GM18505 (cell line): ENCODE data around the gene NPHS2.

ENCODE experiments used
- ATAC-seq: cut with Tn5 transposase; IDR thresholded peaks from one replicate; pipeline ENCODE4 v1.9.1; 2021; ENCODE audit not compliant: unreplicated experiment
- POLR2A ChIP-seq: IDR thresholded peaks from 4 replicates; pipeline ENCODE4 v1.6.1; 2011; ENCODE audit warnings: borderline replicate concordance; ENCODE audit not compliant: insufficient read depth, insufficient read length; ENCODE audit errors: extremely low read depth

NPHS2 gene

GRCh38 chr1:179575497-179576314 is at the start of gene NPHS2:
NPHS2 (minus strand) TSS chr1:179575948; CDS start chr1:179575864, 84 bp downstream.
- no peak for ATAC-seq
- TF ChIP-seq POLR2A: no peak

- ATAC-seq: no peak
Measured at GRCh38 chr1:179612361-179612760, 36.6 kb upstream of the NPHS2 start.

GRCh38 chr1:179601093-179601492 is 25.3 kb upstream of the NPHS2 start:
- ATAC-seq: no peak
- no peak for TF ChIP-seq POLR2A

More at GRCh38 chr1:179612361-179612760, 36.6 kb upstream of the NPHS2 start:
- no peak for TF ChIP-seq POLR2A

DNA sequence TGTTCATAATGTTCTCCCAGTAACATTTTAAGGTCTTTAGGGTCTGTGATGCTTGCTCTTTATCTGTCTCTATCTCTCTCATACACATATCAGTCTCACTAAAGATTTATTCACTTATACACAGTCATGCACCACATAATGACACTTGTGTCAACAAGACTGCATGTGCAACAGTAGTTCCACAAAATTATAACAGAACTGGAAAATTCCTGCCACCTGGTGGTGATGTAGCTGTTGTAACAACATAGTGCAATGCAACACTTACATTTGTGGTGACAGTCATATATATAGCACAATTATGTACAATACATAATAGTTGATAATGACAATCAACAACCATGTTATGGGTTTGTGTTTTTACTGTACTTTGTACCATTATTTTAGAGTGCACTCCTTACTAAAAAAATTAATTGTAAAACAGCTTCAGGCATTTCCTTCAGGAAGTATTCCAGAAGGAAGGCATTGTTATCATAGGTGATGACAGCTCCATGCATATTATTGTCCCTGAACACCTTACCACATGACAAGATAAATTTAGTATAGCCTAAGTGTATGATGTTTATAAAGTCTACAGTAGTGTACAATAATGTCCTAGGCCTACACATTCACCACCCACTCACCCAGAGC is 24.0 kb upstream of the NPHS2 start:
- no peak for ATAC-seq
- no peak for TF ChIP-seq POLR2A

GRCh38 chr1:179598631-179599030 is 22.9 kb upstream of the NPHS2 start:
- no peak for TF ChIP-seq POLR2A
- ATAC-seq: no peak

DNA sequence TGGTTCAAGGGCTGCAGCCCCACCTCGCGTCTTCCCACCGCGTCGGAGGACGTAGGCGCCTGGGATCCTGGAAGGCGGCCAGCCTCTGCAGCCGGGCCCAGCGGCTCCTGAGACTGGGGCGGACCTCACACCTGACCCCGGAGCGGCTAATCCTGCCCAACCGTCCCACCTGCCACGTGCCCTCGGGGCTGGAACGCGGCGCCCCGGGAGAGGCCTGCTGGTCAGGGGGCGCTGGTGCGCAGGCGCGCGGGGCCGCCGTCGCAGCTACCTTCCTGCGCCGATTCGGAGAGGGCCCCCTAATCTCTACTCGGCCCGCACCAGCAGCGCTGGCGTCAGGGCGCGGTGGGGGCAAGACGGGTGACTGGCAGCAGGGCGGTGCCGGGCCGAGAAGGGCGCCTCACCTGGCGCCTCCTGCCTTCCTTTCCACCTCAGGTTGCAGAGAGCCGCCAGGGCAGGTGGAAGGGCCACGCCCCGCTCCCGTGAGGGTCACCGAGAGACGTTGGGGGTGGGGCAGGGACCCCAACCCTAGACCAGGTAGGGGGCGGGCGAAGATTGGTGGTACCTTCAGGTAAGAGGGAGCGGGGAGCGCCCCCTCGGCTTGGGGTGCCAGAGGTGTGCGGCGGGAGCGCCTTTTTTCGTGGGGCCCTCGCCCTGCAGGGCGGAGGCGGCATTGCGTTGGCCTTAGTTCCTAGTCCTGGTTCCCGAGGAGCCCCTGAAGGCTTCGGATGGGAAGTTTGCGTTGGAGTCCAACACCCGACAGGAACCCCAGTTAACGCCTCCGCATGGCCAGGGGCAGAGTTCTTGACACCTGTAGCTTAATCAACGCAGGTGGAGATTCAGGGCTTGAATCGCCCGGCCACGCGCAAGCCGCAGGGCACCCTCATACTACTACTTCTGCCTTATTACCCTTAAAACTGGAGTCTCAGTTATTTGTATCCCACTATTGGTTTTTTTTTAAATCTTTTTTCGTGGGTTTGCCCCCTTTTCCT is 16.1 kb upstream of the NPHS2 start, which contains the start of gene TDRD5:
Gene TDRD5 (plus strand): TSS at position 241 of the 989 bp plus-strand sequence. CDS start 784 bp downstream, outside the sequence.
- no peak for TF ChIP-seq POLR2A
- no peak for ATAC-seq

GRCh38 chr1:179591253-179591591 is 15.5 kb upstream of the NPHS2 start:
- no peak for TF ChIP-seq POLR2A
- no peak for ATAC-seq

GRCh38 chr1:179590671-179591070 is 14.9 kb upstream of the NPHS2 start:
- ATAC-seq: no peak
- no peak for TF ChIP-seq POLR2A

- ATAC-seq: no peak
- no peak for TF ChIP-seq POLR2A
Measured at GRCh38 chr1:179589509-179589908, 13.8 kb upstream of the NPHS2 start.

DNA sequence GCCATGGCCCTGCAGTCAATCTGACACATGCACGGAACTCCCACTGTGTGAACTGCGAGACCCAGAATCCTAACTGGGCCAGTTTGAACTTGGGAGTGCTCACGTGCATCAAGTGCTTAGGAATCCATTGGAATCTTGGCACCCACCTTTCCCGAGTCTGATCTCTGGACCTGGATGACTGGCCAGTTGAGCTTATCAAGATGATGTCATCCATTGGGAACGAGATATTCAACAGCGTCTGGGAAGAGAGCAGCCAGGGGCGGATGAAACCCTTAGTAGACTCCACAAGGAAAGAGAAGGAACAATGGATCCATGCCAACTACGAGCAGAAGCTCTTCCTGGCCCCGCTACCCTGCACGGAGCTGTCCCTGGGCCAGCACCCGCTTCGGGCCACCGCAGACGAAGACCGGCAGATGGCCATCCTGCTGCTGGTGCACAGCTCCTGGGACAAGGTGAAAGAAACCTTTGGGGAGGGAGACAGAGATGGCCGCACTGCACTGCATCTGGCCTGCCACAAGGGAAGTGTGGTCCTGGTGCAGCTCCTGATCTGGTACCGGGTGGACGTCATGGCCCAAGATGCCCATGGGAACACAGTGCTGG is 12.8 kb upstream of the NPHS2 start:
- no peak for TF ChIP-seq POLR2A
- no peak for ATAC-seq

GRCh38 chr1:179587336-179587735 is 11.6 kb upstream of the NPHS2 start:
- no peak for ATAC-seq
- TF ChIP-seq POLR2A: no peak

- no peak for ATAC-seq
- TF ChIP-seq POLR2A: no peak
Measured at GRCh38 chr1:179586107-179586823, 10.5 kb upstream of the NPHS2 start.
